ENCODE data around the gene FRAT2.
A peak's percentile ranks its signal among the peaks of the same experiment; 100 is the strongest.

The FRAT2 gene

GRCh38 chr10:97371696-97372095, 37.2 kb upstream of the FRAT2 start:
- peaks cover 94% of the 10 kb centered on the region for H3K36me3 ChIP-seq
- TF ChIP-seq Cebpa-rat (IDR thresholded peaks at IDR 0.05): no peak

GRCh38 chr10:97367126-97367649, 32.7 kb upstream of the FRAT2 start:
- peaks cover 56% of the 10 kb centered on the region for H3K4me1 ChIP-seq
- H3K4me2 ChIP-seq: peak overlapping the region; percentile 87
- TF ChIP-seq Cebpa-rat (IDR thresholded peaks at IDR 0.05): no peak
- H3K27me3 ChIP-seq: no peaks in the 10 kb centered on the region
- H3K36me3 ChIP-seq: peaks cover 93% of the 10 kb centered on the region
- no peaks in the 10 kb centered on the region for H3K9me3 ChIP-seq
- no peak overlapping the region for H3K4me3 ChIP-seq
- peak overlapping the region; percentile 74; the same call in 1 of the 2 replicates for H3K9ac ChIP-seq
- no peaks in the 10 kb centered on the region for H4K20me1 ChIP-seq
- H3K27ac ChIP-seq: peak overlapping the region; percentile 96

More at GRCh38 chr10:97371696-97372095, 37.2 kb upstream of the FRAT2 start:
- H4K20me1 ChIP-seq: no peaks in the 10 kb centered on the region
- peak overlapping the region; percentile 44 for H3K4me2 ChIP-seq
- no peak overlapping the region for H3K4me3 ChIP-seq
- H3K4me1 ChIP-seq: peaks cover 35% of the 10 kb centered on the region
- H3K27me3 ChIP-seq: no peaks in the 10 kb centered on the region
- H3K27ac ChIP-seq: peak overlapping the region; percentile 71
- H3K9me3 ChIP-seq: no peaks in the 10 kb centered on the region
- H3K9ac ChIP-seq: peak overlapping the region; percentile 36; the same call in 1 of the 2 replicates

GRCh38 chr10:97366572-97366971, 32.0 kb upstream of the FRAT2 start:
- Histone ChIP-seq H3K27me3 (no peaks in the 10 kb centered on the region), H4K20me1 (no peaks in the 10 kb centered on the region), H3K9ac (peak overlapping the region; percentile 74), H3K27ac (peak overlapping the region; percentile 96), H3K36me3 (peaks cover 92% of the 10 kb centered on the region), H3K9me3 (no peaks in the 10 kb centered on the region), H3K4me3 (peak overlapping the region; percentile 47; the same call in 1 of the 2 replicates), H3K4me2 (peak overlapping the region; percentile 87), H3K4me1 (peaks cover 53% of the 10 kb centered on the region)
- TF ChIP-seq Cebpa-rat (IDR thresholded peaks at IDR 0.05): no peak

- Histone ChIP-seq H3K9me3 (no peaks in the 10 kb centered on the region), H3K4me1 (peaks cover 46% of the 10 kb centered on the region), H4K20me1 (no peaks in the 10 kb centered on the region), H3K27me3 (no peaks in the 10 kb centered on the region), H3K36me3 (peaks cover 92% of the 10 kb centered on the region), H3K4me3 (peak overlapping the region; percentile 47), H3K4me2 (peak overlapping the region; percentile 87), H3K27ac (peak overlapping the region; percentile 96), H3K9ac (peak overlapping the region; percentile 74)
- TF ChIP-seq Cebpa-rat (IDR thresholded peaks at IDR 0.05): no peak
Measured at GRCh38 chr10:97365761-97366351, 31.3 kb upstream of the FRAT2 start.

- Histone ChIP-seq H3K36me3 (peaks cover 92% of the 10 kb centered on the region), H3K4me1 (peaks cover 45% of the 10 kb centered on the region), H3K27ac (peak overlapping the region; percentile 33; the same call in 1 of the 2 replicates), H3K9me3 (no peaks in the 10 kb centered on the region), H3K9ac (no peak overlapping the region), H3K27me3 (no peaks in the 10 kb centered on the region), H4K20me1 (no peaks in the 10 kb centered on the region), H3K4me2 (no peak overlapping the region), H3K4me3 (no peak overlapping the region)
- no peak for TF ChIP-seq Cebpa-rat (IDR thresholded peaks at IDR 0.05)
Measured at GRCh38 chr10:97363071-97363470, 28.5 kb upstream of the FRAT2 start.

GRCh38 chr10:97362310-97363033, 27.9 kb upstream of the FRAT2 start:
- peak overlapping the region; percentile 33 for H3K27ac ChIP-seq
- no peaks in the 10 kb centered on the region for H3K9me3 ChIP-seq
- H3K4me3 ChIP-seq: no peak overlapping the region
- no peaks in the 10 kb centered on the region for H4K20me1 ChIP-seq
- no peak overlapping the region for H3K9ac ChIP-seq
- H3K36me3 ChIP-seq: peaks cover 89% of the 10 kb centered on the region
- no peak for TF ChIP-seq Cebpa-rat (IDR thresholded peaks at IDR 0.05)
- H3K4me2 ChIP-seq: no peak overlapping the region
- H3K27me3 ChIP-seq: no peaks in the 10 kb centered on the region
- H3K4me1 ChIP-seq: peaks cover 39% of the 10 kb centered on the region

- peaks cover 80% of the 10 kb centered on the region for H3K36me3 ChIP-seq
- H3K27ac ChIP-seq: peak overlapping the region; percentile 22; the same call in 1 of the 2 replicates
- no peak for TF ChIP-seq Cebpa-rat (IDR thresholded peaks at IDR 0.05)
- no peak overlapping the region for H3K4me2 ChIP-seq
- H3K27me3 ChIP-seq: no peaks in the 10 kb centered on the region
- no peaks in the 10 kb centered on the region for H3K9me3 ChIP-seq
- peaks cover 39% of the 10 kb centered on the region for H3K4me1 ChIP-seq
- H3K4me3 ChIP-seq: no peak overlapping the region
- H3K9ac ChIP-seq: no peak overlapping the region
- no peaks in the 10 kb centered on the region for H4K20me1 ChIP-seq
Measured at GRCh38 chr10:97361537-97361901, 27.0 kb upstream of the FRAT2 start.

- no peaks in the 10 kb centered on the region for H3K27me3 ChIP-seq
- H3K9me3 ChIP-seq: no peaks in the 10 kb centered on the region
- H3K36me3 ChIP-seq: peaks cover 74% of the 10 kb centered on the region
- H3K4me3 ChIP-seq: no peak overlapping the region
- H4K20me1 ChIP-seq: no peaks in the 10 kb centered on the region
- H3K9ac ChIP-seq: no peak overlapping the region
- H3K4me2 ChIP-seq: no peak overlapping the region
- H3K4me1 ChIP-seq: peaks cover 39% of the 10 kb centered on the region
- no peak for TF ChIP-seq Cebpa-rat (IDR thresholded peaks at IDR 0.05)
- peak overlapping the region; percentile 22; the same call in 1 of the 2 replicates for H3K27ac ChIP-seq
Measured at GRCh38 chr10:97360705-97361536, 26.4 kb upstream of the FRAT2 start.

GRCh38 chr10:97358781-97359180, 24.3 kb upstream of the FRAT2 start:
- H3K4me2 ChIP-seq: no peak overlapping the region
- peaks cover 36% of the 10 kb centered on the region for H3K4me1 ChIP-seq
- H3K27me3 ChIP-seq: no peaks in the 10 kb centered on the region
- H3K4me3 ChIP-seq: no peak overlapping the region
- no peak overlapping the region for H3K9ac ChIP-seq
- no peaks in the 10 kb centered on the region for H4K20me1 ChIP-seq
- no peaks in the 10 kb centered on the region for H3K9me3 ChIP-seq
- H3K27ac ChIP-seq: peak overlapping the region; percentile 26; the same call in 1 of the 2 replicates
- no peak for TF ChIP-seq Cebpa-rat (IDR thresholded peaks at IDR 0.05)
- H3K36me3 ChIP-seq: peaks cover 60% of the 10 kb centered on the region
